Neutrophil (primary cell): ENCODE data around the gene METAP1.

Experiments used
- H3K27ac ChIP-seq: fragments of 200-600 bp; sonication (generic); 2 replicates; pipeline ENCODE4 v1.5.1; 2016; ENCODE audit warnings: mild to moderate bottlenecking, moderate library complexity
- H3K27me3 ChIP-seq: fragments of 200-600 bp; sonication (generic); 2 replicates; pipeline ENCODE4 v1.6.0; 2016; ENCODE audit warnings: mild to moderate bottlenecking
- H3K36me3 ChIP-seq: fragments of 200-600 bp; sonication (generic); 2 replicates; pipeline ENCODE4 v1.5.1; 2017
- H3K4me1 ChIP-seq, 2 experiments: fragments of 200-600 bp in 1 of 2; sonication (generic) in 1 of 2; 1 replicate in 1 of 2; 2 replicates in 1 of 2; pipeline versions ENCODE4 v1.5.1 to v1.6.1; 2013 to 2016; ENCODE audit warnings: low read depth in 1 of 2, low read length in 1 of 2, mild to moderate bottlenecking in 1 of 2, moderate library complexity in 1 of 2; ENCODE audit not compliant: control insufficient read depth in 1 of 2, insufficient read depth in 1 of 2
- H3K4me3 ChIP-seq, 2 experiments: fragments of 200-600 bp in 1 of 2; sonication (generic) in 1 of 2; 1 replicate in 1 of 2; 2 replicates in 1 of 2; pipeline ENCODE4 v1.5.1; 2013 to 2016; ENCODE audit warnings: low read depth in 1 of 2, low read length in 1 of 2, mild to moderate bottlenecking in 1 of 2, moderate library complexity in 1 of 2
- H3K9me3 ChIP-seq: fragments of 200-600 bp; sonication (generic); 2 replicates; pipeline ENCODE4 v1.5.1; 2016
- TF ChIP-seq, protein P1 (sequence below): fragments of 200-600 bp; sonication (generic); IDR thresholded peaks from 2 replicates; pipeline ENCODE4 v1.5.1; 2016; ENCODE audit warnings: antibody characterized with exemption

Gene METAP1

DNA sequence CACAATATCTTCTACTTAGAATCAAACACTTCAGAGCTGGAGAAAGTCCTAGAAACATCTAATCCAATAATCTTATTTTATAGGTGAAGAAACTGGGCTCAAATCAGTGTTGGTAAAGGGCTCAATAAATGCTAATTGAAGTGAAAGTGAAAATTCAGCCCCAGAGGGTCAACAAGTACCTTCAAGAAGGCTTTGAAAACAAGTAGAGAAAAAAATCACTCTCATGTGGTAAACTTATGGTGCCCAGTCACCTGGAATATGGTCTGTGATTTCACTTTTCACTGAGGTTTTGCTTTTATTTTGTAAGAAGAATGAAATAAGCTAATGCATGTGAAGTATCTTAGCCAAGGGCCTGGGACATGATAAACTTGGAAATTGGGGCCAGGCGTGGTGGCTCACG is 37.5 kb upstream of the METAP1 start:
- Histone ChIP-seq H3K27me3 (no peaks in the 10 kb centered on the region), H3K27ac (no peak overlapping the region), H3K4me1 (no peaks in the 10 kb centered on the region), H3K9me3 (no peaks in the 10 kb centered on the region), H3K36me3 (no peaks in the 10 kb centered on the region), H3K4me3 (no peak overlapping the region)
- TF ChIP-seq, protein P1, sequence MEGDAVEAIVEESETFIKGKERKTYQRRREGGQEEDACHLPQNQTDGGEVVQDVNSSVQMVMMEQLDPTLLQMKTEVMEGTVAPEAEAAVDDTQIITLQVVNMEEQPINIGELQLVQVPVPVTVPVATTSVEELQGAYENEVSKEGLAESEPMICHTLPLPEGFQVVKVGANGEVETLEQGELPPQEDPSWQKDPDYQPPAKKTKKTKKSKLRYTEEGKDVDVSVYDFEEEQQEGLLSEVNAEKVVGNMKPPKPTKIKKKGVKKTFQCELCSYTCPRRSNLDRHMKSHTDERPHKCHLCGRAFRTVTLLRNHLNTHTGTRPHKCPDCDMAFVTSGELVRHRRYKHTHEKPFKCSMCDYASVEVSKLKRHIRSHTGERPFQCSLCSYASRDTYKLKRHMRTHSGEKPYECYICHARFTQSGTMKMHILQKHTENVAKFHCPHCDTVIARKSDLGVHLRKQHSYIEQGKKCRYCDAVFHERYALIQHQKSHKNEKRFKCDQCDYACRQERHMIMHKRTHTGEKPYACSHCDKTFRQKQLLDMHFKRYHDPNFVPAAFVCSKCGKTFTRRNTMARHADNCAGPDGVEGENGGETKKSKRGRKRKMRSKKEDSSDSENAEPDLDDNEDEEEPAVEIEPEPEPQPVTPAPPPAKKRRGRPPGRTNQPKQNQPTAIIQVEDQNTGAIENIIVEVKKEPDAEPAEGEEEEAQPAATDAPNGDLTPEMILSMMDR = no peak

DNA sequence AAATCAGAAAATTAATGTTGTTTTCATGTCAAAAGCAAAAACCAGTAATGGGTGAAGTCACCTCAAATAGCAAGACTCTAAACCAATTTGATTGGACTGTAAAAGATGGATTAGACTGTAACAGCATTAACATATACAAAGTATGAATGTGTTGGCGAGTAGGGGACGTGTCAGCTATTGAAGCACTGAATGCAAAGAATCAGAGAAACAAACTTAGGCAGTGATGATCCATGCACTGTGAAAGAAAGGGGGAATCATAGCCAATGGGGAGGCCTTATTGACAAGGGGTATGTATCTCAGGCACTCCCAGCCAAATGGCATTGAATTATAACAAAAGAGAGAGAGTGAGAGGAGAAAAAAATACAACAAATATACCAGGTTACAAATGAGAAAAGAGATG is 36.1 kb upstream of the METAP1 start:
- no peaks in the 10 kb centered on the region for H3K36me3 ChIP-seq

DNA sequence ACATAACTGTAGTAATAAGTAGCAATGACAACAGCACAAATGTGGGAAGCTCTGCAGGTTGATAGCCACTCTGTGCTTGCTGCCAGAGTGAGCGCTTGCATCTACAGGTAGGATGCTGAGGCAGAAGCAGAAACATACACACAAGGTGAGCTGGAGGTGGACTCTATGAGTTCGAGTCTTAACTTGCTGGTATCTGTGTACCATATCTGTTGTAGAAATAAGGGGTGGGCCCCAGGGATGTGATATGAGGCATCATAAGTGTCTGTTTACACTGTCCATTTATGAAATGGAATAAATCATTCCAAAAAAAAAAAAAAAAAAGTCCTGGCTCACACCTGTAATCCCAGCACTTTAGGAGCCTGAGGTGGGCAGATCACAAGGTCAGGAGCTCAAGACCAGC is 33.8 kb upstream of the METAP1 start:
- no peaks in the 10 kb centered on the region for H3K27me3 ChIP-seq
- no peak overlapping the region for H3K4me3 ChIP-seq
- no peaks in the 10 kb centered on the region for H3K4me1 ChIP-seq
- H3K9me3 ChIP-seq = no peaks in the 10 kb centered on the region
- H3K36me3 ChIP-seq = no peaks in the 10 kb centered on the region
- no peak overlapping the region for H3K27ac ChIP-seq
- TF ChIP-seq, protein P1 = no peak

More for the DNA sequence above, 36.1 kb upstream of the METAP1 start:
- Histone ChIP-seq H3K4me1 (no peaks in the 10 kb centered on the region), H3K4me3 (no peak overlapping the region), H3K9me3 (no peaks in the 10 kb centered on the region), H3K27ac (no peak overlapping the region), H3K27me3 (no peaks in the 10 kb centered on the region)
- TF ChIP-seq, protein P1 = no peak

GRCh38 chr4:98963538-98964433 is 31.7 kb upstream of the METAP1 start:
- no peak overlapping the region for H3K4me3 ChIP-seq
- H3K27ac ChIP-seq = no peak overlapping the region
- TF ChIP-seq, protein P1 = no peak

GRCh38 chr4:98966926-98967325 is 28.6 kb upstream of the METAP1 start:
- no peaks in the 10 kb centered on the region for H3K27me3 ChIP-seq
- H3K9me3 ChIP-seq = no peaks in the 10 kb centered on the region
- H3K36me3 ChIP-seq = no peaks in the 10 kb centered on the region
- no peaks in the 10 kb centered on the region for H3K4me1 ChIP-seq
- TF ChIP-seq, protein P1 = no peak
- no peak overlapping the region for H3K27ac ChIP-seq
- no peak overlapping the region for H3K4me3 ChIP-seq

More at GRCh38 chr4:98963538-98964433, 31.7 kb upstream of the METAP1 start:
- Histone ChIP-seq H3K4me1 (no peaks in the 10 kb centered on the region), H3K27me3 (no peaks in the 10 kb centered on the region), H3K9me3 (no peaks in the 10 kb centered on the region), H3K36me3 (no peaks in the 10 kb centered on the region)
